NCI-H1930 (cell line): ENCODE measurements around the gene IGSF6.
"Not testable (repeated sequence)": the region's sequence is repeated elsewhere in the genome, so short reads cannot be mapped to it uniquely, and the experiment has no call there.

Experiments used
- DNase-seq, 2 experiments: peaks; one replicate each; lab custom pipeline; 2025; lab: John Stamatoyannopoulos, UW

Gene IGSF6

GRCh38 chr16:21653571-21653970 lies 1.2 kb upstream of the IGSF6 start:
- DNase-seq, result no peak

DNA sequence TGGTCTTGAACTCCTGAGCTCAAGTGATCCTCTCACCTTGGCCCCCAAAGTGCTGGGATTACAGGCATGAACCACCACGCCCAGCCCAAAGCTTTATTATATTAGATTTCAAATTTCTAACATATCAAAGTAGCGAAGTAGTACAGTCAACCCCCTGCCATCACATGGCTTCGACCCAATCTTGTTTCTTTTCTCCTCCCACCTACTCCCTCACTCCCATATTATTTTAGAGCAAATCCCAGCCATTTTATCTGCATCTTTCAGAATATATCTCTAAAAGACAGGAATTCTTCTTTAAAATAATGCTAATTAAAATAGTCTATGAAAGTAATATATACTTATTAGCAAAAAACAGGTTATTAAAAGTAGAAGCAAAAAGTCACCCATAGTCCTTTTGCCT lies 893 bp downstream of the IGSF6 start:
- DNase-seq, result no peak

DNA sequence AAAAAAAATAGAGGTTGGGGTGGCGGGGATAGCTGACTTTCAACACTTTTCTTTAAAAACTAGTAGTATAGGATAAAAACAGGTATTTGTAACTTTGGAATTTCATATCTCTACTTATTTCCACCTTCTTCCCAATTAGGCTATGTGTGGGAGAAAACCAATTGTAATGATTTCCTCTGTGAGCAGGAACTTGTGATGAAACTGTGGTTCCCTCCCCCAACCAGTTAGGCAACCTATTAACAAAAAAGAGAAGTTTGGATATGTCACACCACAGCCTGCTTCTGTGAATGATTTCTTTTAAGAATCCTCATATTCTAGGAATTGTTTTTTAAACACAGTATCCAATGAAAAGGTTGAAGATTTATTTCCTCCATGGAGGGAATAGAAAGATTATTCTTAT lies 1.9 kb downstream of the IGSF6 start:
- DNase-seq, result no peak

GRCh38 chr16:21649826-21650406 lies 2.5 kb downstream of the IGSF6 start:
- DNase-seq, result not testable (repeated sequence)

GRCh38 chr16:21647562-21648164 lies 4.7 kb downstream of the IGSF6 start:
- DNase-seq, result no peak

GRCh38 chr16:21646721-21647561 lies 5.5 kb downstream of the IGSF6 start:
- DNase-seq, result no peak

GRCh38 chr16:21646091-21646490 lies 6.3 kb downstream of the IGSF6 start:
- no peak for DNase-seq

DNA sequence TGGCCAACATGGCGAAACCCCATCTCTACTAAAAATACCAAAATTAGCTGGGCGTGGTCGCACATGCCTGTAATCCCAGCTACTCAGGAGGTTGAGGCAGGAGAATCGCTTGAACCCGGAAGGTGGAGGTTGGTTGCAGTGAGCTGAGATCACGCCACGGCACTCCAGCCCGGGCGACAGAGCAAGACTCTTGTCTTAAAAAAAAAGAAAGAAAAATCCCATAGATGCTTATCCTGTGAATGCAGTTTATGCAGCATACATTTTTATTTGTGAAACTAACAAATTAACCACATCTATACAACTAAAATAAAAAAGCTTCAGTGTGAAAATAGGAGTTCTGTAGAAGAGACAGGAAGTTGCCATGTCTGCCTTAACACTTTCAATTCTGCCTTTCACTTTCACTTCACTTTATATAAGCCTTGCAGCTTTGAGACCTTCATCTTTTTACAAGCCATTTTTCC lies 7.1 kb downstream of the IGSF6 start:
- no peak for DNase-seq

- no peak for DNase-seq
Measured at GRCh38 chr16:21644674-21645073, 7.7 kb downstream of the IGSF6 start.

DNA sequence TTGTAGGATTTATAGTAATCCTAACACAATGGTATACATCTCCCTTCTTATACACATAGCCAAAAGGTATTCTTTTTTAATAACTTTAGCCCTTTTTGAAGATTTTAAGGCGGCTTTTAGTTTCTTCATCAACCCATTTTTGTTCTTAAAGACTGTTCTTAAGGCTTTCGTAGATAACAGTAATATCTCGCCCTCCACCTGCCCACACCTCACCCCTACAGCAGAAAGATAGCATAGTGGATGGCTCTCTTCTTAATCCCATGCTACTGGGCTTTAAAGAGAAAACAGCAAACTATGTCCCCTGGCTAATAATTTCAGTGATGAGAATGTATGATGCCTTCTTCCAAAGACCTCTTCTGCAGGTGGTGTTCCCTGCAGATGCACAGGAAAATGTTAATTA lies 8.6 kb downstream of the IGSF6 start:
- no peak for DNase-seq

DNA sequence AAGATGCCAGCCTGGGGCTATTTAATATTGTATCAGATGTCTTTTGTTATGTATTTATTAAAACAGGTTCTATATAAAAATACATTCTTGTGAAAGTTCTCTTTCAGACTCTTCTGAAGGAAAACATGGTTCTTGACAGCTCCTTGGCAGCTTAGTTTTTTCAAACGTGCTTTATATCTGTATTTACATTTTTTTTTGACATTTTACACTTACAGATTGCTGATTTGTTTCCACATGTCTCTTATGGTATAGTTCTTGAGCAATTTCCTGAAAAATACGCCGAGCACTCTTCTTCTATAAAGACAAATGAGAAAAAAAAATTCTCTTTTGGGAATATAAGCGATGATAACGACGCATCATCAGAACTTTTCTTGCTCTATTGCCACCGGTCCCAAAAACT lies 9.5 kb downstream of the IGSF6 start:
- DNase-seq, result no peak

DNA sequence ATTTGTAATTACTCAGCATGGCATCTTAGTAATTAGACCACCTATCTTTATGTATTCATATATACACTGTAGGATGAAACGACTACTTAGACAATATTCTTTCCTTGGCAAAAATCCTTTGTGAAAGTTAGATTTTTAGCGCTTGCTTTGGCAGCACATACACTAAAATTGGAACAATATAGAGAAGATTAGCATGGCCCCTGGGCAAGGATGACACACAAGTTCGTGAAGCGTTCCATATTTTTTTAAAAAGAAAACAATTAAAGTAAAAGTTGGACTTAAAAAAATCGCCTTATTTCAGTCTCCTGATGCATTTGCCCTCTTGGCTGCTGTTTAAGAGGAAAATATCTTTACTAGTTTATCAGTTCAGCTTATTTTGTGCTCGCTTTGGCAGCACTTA lies 10.5 kb downstream of the IGSF6 start:
- DNase-seq, result no peak

- DNase-seq, result no peak
Measured at GRCh38 chr16:21639493-21639892, 12.9 kb downstream of the IGSF6 start.

GRCh38 chr16:21638573-21638975 lies 13.8 kb downstream of the IGSF6 start:
- DNase-seq, result no peak

- DNase-seq, result no peak
Measured at GRCh38 chr16:21637032-21637968, 15.1 kb downstream of the IGSF6 start.

GRCh38 chr16:21635694-21636093 lies 16.7 kb downstream of the IGSF6 start:
- DNase-seq, result not testable (repeated sequence)

DNA sequence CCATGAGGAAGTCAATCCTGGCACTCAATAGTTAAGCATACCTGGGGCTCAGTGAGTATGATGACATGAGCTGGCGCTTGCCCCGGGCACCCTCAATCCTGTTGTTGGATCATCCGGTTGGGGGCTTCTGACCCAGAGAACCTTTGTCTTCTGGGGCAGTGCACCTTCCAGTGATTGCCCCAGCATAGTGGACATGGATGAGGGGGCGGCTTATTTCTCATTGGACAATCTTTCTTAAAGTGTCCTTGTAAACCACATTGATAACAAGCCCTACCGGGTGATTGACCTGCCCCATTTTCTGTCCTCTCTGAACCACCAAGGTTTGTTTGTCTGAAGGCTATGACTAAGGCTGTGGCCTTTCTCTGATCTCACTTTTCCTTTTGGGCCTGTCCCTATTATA lies 18.2 kb downstream of the IGSF6 start:
- no peak for DNase-seq

- not testable (repeated sequence) for DNase-seq
Measured at GRCh38 chr16:21631951-21632575, 20.3 kb downstream of the IGSF6 start.

- DNase-seq, result not testable (repeated sequence)
Measured at GRCh38 chr16:21631376-21631775, 21.0 kb downstream of the IGSF6 start.

DNA sequence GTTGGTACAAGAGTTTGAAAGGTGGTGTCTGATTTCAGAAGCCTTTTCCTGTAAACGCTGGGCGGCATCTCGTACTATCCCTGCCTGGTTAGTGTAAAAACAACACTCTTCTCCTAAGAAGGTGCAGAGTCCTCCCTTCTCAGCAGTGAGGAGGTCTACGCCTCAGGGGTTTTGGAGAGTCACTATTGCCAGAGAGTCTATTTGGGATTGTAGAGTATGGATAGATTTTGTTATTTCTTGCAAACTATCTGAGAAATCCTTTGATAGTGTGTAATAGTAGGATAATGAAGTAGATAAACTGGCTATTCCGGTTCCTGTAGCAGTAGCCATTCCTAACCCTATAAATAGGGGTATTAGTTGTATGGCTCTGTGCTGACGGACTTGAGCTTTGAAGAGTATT lies 21.5 kb downstream of the IGSF6 start:
- DNase-seq, result not testable (repeated sequence)
